22Rv1 (cell line): ENCODE measurements around the gene UBE2O.

ENCODE experiments used
- H3K27ac ChIP-seq: fragments of 450-650 bp; 2 replicates; pipeline ENCODE4 v1.5.1; 2017
- ZFX ChIP-seq: fragments of 450-650 bp; IDR thresholded peaks from 2 replicates; pipeline ENCODE4 v1.6.1; 2017; ENCODE audit warnings: antibody characterized with exemption, borderline replicate concordance
- TF ChIP-seq, protein P1 (sequence below): fragments of 450-650 bp; IDR thresholded peaks from 2 replicates; pipeline ENCODE4 v1.5.1; 2017; ENCODE audit warnings: mild to moderate bottlenecking

The UBE2O gene

DNA sequence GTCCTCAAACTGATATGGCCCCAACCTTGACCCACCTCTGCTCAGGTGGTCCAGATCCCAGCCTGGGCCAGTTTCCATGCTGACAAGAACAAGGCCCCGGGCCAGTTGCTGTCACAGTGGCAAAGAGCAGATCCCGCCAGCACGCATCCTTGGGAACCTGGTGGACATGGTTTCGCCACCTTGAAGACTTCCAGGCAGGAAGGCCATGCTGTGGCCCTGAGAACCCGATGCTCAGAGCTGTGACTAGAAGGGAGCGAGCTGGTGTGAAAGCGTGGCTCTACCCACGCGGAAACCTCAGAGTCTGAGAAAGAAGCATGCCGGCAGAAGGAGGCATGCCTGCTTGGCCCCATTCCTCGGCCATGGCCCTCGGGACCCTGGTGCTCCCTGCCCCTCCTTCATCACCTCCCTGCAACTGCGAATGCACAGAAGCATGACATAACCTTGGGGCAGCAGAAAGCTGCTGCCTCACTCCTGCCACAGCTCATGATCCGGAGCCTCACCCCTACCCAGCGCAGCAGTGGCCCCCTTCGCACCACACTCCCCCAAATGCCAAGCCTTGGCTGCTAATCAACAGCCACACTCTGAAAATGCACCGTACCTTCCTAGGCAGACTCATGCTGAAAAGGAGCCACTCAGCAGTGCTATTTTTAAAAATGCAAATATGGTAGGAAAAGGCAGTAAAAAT is 33.2 kb downstream of the UBE2O start:
- H3K27ac ChIP-seq: no peak overlapping the region

DNA sequence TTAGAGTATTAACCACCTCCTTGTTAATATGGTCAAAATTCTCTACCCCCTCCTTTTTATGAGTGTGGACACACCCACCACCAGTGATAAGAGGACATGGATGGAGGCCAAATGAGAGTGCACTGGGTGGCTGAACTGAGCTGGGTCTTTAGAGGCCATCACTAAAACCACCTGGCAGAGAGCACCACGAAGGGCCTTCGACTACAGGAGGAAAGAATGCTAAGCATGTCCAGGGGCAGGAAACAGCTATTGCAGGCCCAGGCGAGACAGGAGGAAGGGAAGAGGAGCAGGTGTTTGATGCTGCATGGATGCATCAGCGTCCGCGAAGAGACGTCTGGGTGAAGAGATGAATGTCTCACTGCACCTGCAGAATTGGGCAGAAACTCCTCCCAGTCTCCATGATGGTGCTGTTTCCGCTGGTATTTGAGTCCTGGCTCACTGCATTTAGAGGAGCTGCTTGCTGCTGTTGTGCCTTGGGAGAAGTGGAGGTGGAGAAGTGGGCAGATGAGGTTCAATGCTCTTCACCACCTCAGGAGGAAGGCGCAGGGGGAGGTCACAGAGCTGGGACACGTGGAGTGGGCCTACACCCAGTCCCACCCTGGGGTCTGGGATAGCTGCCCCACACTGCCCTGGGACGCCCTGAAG is 35.3 kb downstream of the UBE2O start:
- H3K27ac ChIP-seq: no peak overlapping the region
- no peak for TF ChIP-seq ZFX

More for the DNA sequence above, 33.2 kb downstream of the UBE2O start:
- TF ChIP-seq, protein P1, sequence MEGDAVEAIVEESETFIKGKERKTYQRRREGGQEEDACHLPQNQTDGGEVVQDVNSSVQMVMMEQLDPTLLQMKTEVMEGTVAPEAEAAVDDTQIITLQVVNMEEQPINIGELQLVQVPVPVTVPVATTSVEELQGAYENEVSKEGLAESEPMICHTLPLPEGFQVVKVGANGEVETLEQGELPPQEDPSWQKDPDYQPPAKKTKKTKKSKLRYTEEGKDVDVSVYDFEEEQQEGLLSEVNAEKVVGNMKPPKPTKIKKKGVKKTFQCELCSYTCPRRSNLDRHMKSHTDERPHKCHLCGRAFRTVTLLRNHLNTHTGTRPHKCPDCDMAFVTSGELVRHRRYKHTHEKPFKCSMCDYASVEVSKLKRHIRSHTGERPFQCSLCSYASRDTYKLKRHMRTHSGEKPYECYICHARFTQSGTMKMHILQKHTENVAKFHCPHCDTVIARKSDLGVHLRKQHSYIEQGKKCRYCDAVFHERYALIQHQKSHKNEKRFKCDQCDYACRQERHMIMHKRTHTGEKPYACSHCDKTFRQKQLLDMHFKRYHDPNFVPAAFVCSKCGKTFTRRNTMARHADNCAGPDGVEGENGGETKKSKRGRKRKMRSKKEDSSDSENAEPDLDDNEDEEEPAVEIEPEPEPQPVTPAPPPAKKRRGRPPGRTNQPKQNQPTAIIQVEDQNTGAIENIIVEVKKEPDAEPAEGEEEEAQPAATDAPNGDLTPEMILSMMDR: no peak
- TF ChIP-seq ZFX: no peak

DNA sequence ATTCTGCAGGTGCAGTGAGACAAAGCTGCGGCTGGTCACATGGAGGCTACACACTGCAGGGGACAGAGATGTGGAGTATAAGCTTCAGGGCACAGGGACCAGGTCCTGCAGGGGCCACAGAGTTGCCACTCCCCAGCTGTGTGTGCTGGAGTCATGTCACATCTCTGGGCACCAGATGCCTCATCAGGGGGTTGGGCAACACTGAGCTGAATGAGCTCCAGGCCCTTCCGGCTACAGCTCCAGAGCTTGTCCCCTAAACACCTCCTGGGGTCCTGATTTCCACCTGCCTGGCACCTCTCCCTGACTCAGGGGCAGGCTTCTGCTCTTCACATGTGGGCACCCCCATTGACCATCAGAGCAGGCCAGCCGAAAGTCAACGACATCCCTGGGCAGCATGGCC is 36.1 kb downstream of the UBE2O start:
- H3K27ac ChIP-seq: no peak overlapping the region
- no peak for TF ChIP-seq ZFX
- TF ChIP-seq, protein P1: no peak

DNA sequence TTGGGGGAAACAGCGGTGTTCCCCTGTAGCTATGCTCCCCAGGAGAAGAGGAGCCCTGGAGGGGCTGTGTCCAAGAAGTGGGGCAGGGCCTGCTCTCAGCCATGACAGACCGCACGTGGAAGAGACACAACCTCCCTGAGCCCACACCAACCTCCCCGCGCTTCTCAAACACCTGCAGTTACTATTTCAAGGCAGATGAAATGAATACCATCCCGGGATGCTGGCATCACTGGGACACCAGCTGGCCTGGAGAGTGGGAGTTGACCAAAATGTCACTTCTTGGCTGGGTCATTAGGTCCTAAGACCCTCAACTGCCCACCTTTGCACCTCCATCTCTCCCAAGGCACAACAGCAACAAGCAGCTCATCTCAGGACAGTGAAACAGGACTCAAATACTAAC is 36.5 kb downstream of the UBE2O start:
- H3K27ac ChIP-seq: no peak overlapping the region
- no peak for TF ChIP-seq ZFX
- TF ChIP-seq, protein P1: no peak

DNA sequence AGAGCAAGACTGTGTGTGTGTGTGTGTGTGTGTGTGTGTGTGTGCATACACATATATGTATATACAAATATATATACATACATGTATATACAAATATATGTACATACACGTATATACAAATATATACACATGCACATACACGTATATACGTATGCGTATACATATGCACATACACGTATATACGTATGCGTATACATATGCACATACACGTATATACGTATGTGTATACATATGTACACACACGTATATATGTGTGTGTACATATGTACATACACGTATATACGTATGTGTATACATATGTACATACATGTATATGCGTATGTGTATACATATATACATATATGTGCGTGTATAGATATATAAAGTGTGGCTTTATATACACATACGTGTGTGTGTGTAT is 37.2 kb downstream of the UBE2O start:
- TF ChIP-seq, protein P1: no peak
- TF ChIP-seq ZFX: no peak
- H3K27ac ChIP-seq: no peak overlapping the region

DNA sequence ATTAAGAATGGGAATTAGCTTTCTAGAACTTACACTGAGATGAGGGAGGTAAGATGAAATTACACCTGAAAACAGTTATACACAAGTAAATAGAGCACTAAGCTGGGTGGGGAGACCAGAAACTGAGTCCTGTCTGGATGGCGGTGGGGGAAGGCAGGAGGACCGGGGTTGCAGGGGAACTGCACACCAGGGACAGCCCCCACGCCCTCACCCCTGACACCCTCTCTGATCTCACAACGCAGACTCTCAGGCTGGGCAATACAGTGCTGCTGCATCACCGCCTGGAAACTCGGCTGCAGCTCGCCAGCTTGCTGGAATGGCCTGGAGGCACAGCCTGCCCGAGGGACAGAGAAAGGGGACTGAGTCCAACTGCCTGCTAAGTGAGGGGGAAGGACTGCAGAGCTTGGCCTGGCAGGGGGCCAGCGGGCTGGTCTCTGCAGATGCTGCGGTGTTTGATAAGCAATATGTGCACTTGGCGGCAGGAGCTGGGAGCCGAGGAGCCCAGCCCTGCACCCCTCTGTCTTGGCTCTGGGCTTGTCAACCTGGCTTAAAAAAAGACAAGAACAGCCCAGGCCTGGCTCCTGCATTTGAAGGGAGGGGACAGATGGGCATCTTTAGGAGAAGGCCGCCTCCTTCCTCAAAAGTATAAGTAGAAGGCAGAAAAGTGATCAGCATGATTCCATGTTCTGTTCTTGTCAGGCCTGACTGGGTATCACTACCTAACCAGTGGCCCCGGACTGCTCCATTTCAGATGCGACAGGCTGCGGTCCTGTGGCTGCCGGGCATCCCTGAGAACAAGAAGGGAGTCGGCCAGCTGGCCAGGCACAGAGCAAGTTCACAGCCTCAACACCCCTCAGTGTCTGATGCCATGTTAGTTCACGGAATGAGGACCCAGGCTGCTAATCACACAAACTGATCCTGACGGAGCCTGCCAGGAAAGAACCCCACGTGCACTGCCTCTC is 38.3 kb downstream of the UBE2O start:
- TF ChIP-seq, protein P1: no peak
- no peak for TF ChIP-seq ZFX
- H3K27ac ChIP-seq: no peak overlapping the region

DNA sequence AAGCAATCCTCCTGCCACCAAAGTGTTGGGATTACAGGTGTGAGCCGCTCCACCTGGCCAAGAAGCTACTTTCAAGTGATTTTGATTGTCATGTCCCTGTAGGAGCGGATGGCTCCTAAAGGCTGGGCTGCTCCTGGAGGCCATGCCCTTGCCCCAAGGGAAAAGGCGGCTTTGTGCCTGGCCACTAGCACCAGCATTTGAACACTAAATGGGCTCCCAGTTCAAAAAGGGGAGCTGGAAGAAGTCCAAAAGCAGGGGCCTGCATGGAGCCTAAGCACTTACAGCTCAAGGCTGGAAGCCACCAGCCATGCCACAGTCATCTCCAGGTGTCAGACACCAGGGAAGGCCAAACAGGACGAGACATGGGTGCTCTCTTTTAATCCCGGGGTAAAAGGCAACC is 41.7 kb downstream of the UBE2O start:
- no peak overlapping the region for H3K27ac ChIP-seq
- TF ChIP-seq, protein P1: no peak
- TF ChIP-seq ZFX: no peak
